Transverse colon (tissue), 3 donors: ENCODE data around the gene ZSWIM2.

ENCODE experiments used
- POLR2A ChIP-seq: fragments of 450-650 bp; IDR thresholded peaks from one replicate; pipeline ENCODE4 v1.6.1; 2016; ENCODE audit warnings: antibody characterized with exemption, mild to moderate bottlenecking, moderate library complexity
- TF ChIP-seq, protein P1 (sequence below), 5 experiments: fragments of 200-600 bp in 3 of 5; fragments of 450-650 bp in 2 of 5; sonication (generic) in 3 of 5; IDR thresholded peaks; 1 replicate in 2 of 5; 2 replicates in 3 of 5; pipeline ENCODE4 v1.5.1; 2016 to 2017; ENCODE audit warnings: antibody characterized with exemption in 5 of 5, inconsistent platforms in 3 of 5, mild to moderate bottlenecking in 2 of 5, moderate library complexity in 1 of 5

DNA sequence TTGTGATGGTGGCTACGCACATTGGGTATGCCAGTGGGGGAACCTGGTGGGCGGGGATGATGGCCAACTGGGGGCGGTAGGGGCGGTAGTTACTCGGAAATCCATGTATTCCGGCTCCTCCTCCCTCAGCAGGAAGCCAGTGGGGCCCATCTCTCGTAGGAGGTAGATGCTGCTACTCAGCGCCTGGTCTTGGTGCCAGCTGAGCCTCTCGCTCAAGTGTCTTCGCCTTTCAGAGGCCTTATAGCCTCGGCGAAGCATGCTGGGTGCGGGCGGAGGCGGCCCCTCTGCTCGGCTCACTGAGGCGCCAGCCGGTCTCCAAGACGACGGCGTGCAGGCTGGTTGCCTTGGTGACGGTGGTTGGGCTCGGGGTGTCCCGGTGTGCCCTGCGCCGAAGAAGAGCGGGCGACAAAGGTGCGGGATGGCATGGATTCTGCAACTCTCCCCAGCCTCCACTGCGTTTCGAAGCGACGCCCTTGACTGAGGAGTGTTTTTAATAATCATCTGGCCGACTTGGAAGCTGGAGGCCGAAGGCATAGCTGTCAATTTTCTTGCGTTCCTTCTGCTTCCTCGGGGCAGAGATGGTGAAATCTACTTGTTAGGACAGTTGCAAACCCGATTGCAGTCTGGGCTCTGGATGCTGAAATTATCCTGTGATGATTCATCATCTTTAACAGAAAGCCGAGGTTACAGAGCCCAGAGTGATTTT is at the start of gene ZSWIM2:
- TF ChIP-seq, protein P1, sequence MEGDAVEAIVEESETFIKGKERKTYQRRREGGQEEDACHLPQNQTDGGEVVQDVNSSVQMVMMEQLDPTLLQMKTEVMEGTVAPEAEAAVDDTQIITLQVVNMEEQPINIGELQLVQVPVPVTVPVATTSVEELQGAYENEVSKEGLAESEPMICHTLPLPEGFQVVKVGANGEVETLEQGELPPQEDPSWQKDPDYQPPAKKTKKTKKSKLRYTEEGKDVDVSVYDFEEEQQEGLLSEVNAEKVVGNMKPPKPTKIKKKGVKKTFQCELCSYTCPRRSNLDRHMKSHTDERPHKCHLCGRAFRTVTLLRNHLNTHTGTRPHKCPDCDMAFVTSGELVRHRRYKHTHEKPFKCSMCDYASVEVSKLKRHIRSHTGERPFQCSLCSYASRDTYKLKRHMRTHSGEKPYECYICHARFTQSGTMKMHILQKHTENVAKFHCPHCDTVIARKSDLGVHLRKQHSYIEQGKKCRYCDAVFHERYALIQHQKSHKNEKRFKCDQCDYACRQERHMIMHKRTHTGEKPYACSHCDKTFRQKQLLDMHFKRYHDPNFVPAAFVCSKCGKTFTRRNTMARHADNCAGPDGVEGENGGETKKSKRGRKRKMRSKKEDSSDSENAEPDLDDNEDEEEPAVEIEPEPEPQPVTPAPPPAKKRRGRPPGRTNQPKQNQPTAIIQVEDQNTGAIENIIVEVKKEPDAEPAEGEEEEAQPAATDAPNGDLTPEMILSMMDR (IDR thresholded peaks at IDR 0.05): no peak
- TF ChIP-seq POLR2A: no peak
